Stimulated activated CD4-positive, alpha-beta T cell treated with anti-CD3 and anti-CD28 coated beads, TNF-alpha, amount 100 ng/mL, for 24 hours (primary cell): Measurements from ENCODE around the gene ZMYND15.

Experiments used
- DNase-seq, 3 experiments: peaks; one replicate each; pipeline ENCODE4 v3.0.0-alpha.2; 2020; ENCODE audit warnings: low read depth in 3 of 3

ZMYND15 gene

DNA sequence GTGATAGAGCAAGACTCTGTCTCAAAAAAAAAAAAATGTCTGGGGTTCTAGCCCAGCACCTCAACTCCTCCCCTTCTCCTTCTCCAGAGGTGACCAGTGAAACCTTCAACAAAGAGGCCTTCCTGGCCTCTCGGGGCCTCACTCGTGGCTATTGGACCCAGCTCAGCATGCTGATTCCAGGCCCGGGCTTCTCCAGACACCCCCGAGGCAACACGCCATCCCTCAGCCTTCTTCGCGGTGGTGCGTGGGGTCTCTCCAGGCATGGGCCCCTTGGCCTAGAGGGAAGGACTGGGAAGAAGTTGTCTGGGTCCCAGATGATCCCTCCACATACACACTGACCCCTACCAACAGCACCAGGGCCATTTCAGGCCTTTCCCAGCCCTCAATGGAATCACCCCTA lies 3.6 kb downstream of the ZMYND15 start:
- DNase-seq = no peak

DNA sequence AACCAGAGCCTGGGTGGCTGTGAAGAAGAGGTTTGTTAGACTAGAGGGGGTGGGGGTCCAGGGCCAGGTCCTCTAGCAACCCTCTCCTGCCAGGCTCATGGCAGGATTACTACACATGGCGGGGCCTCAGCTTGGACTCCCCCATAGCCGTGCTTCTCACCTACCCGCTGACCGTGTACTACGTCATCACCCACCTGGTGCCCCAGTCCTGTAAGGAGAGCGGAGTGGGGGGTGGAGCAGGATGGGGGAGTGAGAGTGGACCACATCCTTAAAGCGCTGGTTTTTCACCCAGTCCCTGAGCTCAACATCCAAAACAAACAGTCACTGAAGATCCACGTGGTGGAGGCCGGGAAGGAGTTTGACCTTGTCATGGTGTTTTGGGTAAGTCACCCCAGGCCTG lies 4.3 kb downstream of the ZMYND15 start:
- DNase-seq = no peak

- DNase-seq = no peak
Measured at GRCh38 chr17:4744999-4745969, 5.7 kb downstream of the ZMYND15 start.

GRCh38 chr17:4747847-4748246 lies 8.2 kb downstream of the ZMYND15 start:
- DNase-seq = no peak

DNA sequence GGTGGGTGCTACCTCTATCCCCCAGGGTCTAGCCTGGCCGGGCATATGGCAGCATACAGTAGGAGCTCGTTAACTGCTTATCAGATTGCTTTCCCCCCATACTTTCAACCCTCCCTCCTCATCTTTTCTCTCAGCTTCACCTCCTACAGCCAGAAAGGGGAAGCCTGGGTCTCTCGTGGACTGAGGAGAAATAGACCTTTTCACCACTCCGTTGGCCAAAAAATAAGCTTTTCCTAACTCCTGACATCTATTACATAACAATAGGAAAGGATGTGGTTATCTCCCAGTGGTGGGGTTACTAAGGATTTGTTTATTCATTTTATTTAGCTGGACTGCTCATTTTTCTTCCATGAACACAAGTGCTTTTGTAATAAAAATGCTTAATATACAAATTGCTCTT lies 9.1 kb downstream of the ZMYND15 start:
- DNase-seq = no peak

- DNase-seq = no peak
Measured at GRCh38 chr17:4750606-4751005, 11.0 kb downstream of the ZMYND15 start.

DNA sequence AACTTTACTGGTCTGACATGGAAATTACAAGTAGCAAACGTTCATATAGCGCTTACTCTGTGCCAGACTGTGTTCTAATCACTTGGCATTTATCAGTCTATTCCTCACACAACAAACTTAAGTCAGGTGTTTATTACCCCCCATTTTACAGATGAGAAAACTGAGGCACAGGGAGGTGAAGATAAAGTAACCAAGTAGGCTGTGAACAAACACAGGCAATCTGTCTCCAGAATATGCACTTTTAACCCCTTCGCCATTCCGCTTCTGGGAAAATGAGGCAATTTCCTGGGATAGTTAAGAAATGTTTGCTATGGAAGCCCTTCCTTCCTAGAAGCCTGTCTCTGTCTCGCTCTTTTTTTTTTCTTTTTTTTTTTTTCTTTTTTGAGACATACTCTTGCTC lies 12.3 kb downstream of the ZMYND15 start:
- no peak for DNase-seq

GRCh38 chr17:4753392-4753791 lies 13.8 kb downstream of the ZMYND15 start:
- no peak for DNase-seq

DNA sequence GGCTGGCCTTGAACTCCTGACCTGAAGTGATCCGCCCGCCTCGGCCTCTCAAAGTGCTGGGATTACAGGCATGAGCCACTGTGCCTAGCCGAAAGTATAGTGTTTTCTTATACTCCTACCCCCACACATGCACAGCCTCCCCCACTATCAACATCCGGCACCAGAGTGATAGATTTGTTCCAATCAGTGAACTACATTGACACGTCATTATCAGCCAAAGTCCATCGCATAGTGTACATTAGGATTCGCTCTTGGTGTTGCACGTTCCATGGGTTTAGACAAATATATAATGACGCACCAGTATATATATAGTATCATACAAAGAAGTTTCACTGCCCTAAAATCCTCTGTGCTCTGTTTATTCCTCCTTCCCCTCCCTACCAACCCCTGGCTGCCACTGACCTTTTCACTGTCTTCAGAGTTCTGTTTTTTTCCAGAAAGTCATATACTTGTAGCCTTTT lies 20.2 kb downstream of the ZMYND15 start:
- no peak for DNase-seq

DNA sequence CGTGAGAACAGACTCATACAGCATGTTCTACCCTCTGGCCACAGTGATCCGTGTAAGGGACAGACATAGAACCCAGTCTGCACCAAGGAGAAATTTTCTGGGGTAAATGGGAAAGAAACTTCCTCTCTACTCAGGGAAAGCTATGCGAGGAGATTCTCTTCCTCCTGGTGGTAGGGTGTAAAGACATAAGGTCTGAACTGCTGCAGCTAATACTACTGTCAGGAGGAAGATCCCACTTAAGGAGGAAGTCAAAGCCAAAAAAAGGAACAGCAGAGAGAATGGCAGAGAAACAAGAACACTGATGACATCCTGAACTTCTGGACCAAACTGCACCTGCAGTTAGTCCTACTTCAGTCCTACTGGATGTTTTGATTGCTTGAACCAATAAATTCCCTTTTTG lies 25.0 kb downstream of the ZMYND15 start:
- DNase-seq = no peak

DNA sequence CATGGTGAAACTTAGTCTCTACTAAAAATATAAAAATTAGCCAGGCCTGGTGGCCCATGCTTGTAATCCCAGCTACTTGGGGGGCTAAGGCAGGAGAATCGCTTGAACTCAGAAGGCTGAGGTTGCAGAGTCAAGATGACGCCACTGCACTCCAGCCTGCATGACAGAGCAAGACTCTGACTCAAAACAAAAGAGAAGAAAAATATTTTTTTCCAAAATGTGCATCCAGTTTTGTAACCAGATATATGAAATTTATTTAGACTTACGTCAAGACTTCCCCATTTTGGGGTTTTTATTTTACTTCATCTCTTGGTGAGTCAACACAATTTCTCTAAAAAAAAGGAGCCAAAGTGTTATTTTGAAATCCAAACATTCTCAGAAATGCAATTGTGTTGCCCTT lies 26.6 kb downstream of the ZMYND15 start:
- DNase-seq = no peak

DNA sequence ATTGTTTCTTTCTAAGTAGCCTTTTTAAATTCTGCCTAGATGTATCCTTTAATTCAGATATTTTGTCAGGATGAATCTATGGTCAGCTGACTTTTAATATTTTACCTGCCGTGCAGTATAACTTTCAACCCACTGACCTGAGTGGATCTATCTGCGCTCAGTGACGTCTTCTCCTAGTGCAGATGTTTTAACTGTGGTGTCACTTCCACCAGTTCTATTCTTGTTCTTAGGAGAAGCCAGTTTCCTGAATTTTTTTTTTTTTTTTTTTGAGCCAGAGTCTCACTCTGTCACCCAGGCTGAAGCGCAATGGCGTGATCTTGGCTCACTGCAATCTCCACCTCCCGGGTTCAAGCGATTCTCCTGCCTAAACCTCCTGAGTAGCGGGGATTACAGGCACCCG lies 27.1 kb downstream of the ZMYND15 start:
- DNase-seq = no peak

DNA sequence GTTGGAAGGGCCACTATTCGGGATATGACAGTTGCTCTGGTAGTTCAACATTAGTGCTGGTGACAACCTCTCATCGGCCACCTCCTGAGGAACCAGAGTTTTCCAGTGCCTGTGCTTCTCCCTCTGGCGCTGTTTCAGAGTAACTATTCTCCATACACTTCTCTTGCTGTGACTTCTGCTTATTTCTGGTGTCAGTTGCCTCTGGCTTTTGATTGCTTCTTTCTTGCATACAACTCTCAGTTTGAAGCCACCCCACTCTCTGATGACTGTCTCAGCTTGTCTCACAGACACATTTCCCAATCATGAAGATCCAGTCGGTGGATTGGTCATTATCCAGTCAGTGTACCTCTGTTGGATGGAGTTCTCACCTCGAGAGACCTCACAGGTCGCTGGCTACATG lies 28.7 kb downstream of the ZMYND15 start:
- DNase-seq = no peak

GRCh38 chr17:4769628-4770027 lies 30.0 kb downstream of the ZMYND15 start:
- no peak for DNase-seq

DNA sequence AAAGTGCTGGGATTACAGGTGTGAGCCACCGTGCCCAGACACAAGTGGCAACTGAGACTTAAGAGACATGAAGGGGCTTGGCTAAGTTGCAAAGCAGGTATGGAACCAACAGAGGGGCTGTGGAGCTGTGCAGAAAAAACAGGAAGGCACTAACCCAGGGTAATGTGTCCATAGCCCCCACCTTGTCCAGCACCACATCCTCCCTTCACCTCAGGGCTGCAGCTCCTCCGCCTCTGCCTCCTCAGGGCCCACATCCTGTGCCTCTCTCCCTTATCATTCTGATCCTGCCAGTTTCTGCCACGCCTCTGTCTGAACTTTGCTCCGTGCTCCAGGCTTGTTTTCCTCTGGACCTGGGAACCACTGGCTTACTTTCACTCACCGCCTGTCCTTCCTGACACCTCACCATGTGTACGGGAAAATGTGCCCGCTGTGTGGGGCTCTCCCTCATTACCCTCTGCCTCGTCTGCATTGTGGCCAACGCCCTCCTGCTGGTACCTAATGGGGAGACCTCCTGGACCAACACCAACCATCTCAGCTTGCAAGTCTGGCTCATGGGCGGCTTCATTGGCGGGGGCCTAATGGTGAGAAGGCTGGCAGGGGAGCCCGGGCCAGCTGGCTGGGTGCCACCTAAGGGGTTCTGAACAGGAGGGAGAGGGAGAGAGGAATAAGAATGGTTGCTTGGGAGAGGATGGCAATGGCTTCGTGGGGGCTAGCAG lies 32.0 kb downstream of the ZMYND15 start, which contains the start of gene TM4SF5:
Gene TM4SF5 (plus strand): TSS at position 368 of the 716 bp plus-strand sequence. CDS start 37 bp downstream, at position 405.
- no peak for DNase-seq

- no peak for DNase-seq
Measured at GRCh38 chr17:4772235-4772613, 32.6 kb downstream of the ZMYND15 start.

- no peak for DNase-seq
Measured at GRCh38 chr17:4777969-4778760, 38.5 kb downstream of the ZMYND15 start.

GRCh38 chr17:4780325-4780955 lies 40.8 kb downstream of the ZMYND15 start:
- DNase-seq = no peak

GRCh38 chr17:4782652-4783051 lies 43.0 kb downstream of the ZMYND15 start:
- no peak for DNase-seq

DNA sequence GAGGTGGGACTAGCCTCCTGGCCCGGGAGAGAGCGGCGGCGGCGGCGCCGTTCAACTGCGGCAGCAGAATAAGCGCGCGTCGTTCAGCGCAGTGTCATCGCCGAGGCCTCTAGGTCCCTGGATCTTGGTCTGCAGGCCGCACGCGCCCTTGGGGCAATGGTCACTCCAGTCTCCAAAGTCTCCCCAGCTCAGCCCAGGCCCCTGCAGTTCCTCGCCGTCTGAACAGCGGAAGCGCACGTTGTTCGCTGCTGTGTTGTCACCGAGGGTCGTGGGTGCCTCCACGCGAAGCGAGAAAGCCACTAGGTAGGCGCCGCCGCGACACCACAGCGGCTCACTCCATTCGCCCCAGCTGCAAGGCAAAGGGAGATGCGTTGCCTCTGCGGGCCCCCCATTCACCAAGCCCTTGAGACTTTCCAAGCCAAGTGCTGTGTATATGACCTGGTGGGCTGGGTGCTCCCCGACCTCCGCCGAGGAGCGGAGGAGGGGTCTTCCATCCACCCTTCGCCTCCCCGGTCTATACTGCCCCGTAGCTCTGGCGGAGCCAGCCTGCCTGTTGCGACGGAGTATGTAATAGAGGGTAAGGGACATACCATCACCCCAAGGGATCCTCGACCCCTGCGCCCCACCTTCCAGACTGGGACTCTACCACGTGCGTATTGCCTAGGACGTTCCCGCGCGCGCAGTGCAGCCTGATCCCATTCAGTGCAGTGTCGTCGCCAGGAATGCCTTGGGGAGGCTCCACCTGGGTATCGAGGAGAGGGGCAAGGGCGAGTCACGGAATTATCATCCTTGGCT lies 45.9 kb downstream of the ZMYND15 start:
- DNase-seq = no peak

GRCh38 chr17:4786106-4786511 lies 46.5 kb downstream of the ZMYND15 start, which contains the start of gene VMO1:
Gene VMO1, minus strand, starts transcription at chr17:4786364. Its CDS starts 12 bp downstream, at chr17:4786352.
- DNase-seq = no peak
